Upper lobe of left lung (tissue), 6 donors: Measurements from ENCODE around the gene ZIC4. TPM values are rescaled to one million over a fixed set of nuclear protein-coding genes. Genes with fewer than 3 reads are reported as not detected.

Source experiments
- ATAC-seq, 2 donors: fragments of 200-7000 bp; cut with Tn5 transposase; one replicate each; pipeline ENCODE4 v1.9.1; 2022; ENCODE audit warnings: mild to moderate bottlenecking in 2 of 2, moderate library complexity in 2 of 2; ENCODE audit not compliant: low FRiP score in 2 of 2
- DNase-seq, 2 donors: peaks; one replicate each; pipeline ENCODE4 v3.0.0-alpha.2; 2019 to 2020
- H3K27ac ChIP-seq, 4 donors: fragments of 200-600 bp; sonication (generic); one replicate each; pipeline ENCODE4 v1.5.1; 2016 to 2019
- H3K27me3 ChIP-seq, 4 donors: fragments of 200-600 bp; sonication (generic); one replicate each; pipeline ENCODE4 v1.5.1; 2017 to 2019
- H3K36me3 ChIP-seq, 4 donors: fragments of 200-600 bp; sonication (generic); one replicate each; pipeline ENCODE4 v1.5.1; 2016 to 2019
- H3K4me1 ChIP-seq, 4 donors: fragments of 200-600 bp; sonication (generic); one replicate each; pipeline ENCODE4 v1.5.1; 2018 to 2019
- H3K4me3 ChIP-seq, 4 donors: fragments of 200-600 bp; sonication (generic); one replicate each; pipeline ENCODE4 v1.5.1; 2017 to 2019; ENCODE audit warnings: mild to moderate bottlenecking in 2 of 4, moderate library complexity in 1 of 4
- H3K9me3 ChIP-seq, 4 donors: fragments of 200-600 bp; sonication (generic); one replicate each; pipeline ENCODE4 v1.5.1; 2018 to 2019
- CTCF ChIP-seq, 6 experiments: fragments of 450-650 bp in 4 of 6; fragments of 200-600 bp in 2 of 6; sonication (generic) in 2 of 6; IDR thresholded peaks; one replicate each; pipeline ENCODE4 v1.5.1; 2016 to 2019; ENCODE audit warnings: antibody characterized with exemption in 6 of 6
- EP300 ChIP-seq, 4 donors: sonication (generic); formaldehyde crosslinking; IDR thresholded peaks; one replicate each; pipeline ENCODE4 v1.5.1; 2017; ENCODE audit warnings: antibody characterized with exemption in 4 of 4, control low read depth in 2 of 4
- POLR2A ChIP-seq, 4 donors: fragments of 450-650 bp; IDR thresholded peaks; one replicate each; pipeline ENCODE4 v1.5.1; 2016 to 2017; ENCODE audit warnings: antibody characterized with exemption in 4 of 4, mild to moderate bottlenecking in 2 of 4
- POLR2AphosphoS5 ChIP-seq, 2 donors: sonication (generic); formaldehyde crosslinking; IDR thresholded peaks; one replicate each; pipeline ENCODE4 v1.5.1; 2017; ENCODE audit warnings: antibody characterized with exemption in 2 of 2
- WGBS, 2 donors: methylation state at CpG; one replicate each; pipeline ENCODE4 v1.1.5; 2017 to 2018; 5-methylcytosine and 5-hydroxymethylcytosine counted together
- total RNA-seq, 6 donors: library from RNA; depleted of rRNA in 4 of 6; stranded (reverse); fragments of >200 nt in 4 of 6; gene quantifications; one replicate each; pipeline versions ENCODE4 v1.1.0 to v1.2.1, GENCODE V29; 2016 to 2021
- donor health status: DM: no; HTN: no; CAD: no; lungs with moderate emphysema.
- donor health status: DM: no; HTN: yes; CAD: no; lungs with severe emphysema.

The ZIC4 gene
- total RNA-seq, 6 donors from 2014 or later: not detected

GRCh38 chr3:147410116-147410525 is 3.8 kb upstream of the ZIC4 start:
- WGBS, 2 donors: 8 to 10% methylated on average over 9 to 31 of the region's 52 CpGs
- Histone ChIP-seq H3K36me3 (no peaks in the 10 kb centered on the region), H3K4me1 (peaks cover 21 to 42% (median 26%) of the 10 kb centered on the region in 4 donors), H3K4me3 (peak overlapping the region in 2 of 4 donors; percentile 31 to 38), H3K27ac (no peak overlapping the region), H3K27me3 (peaks cover 0 to 84% (median 54%) of the 10 kb centered on the region in 4 donors), H3K9me3 (no peaks in the 10 kb centered on the region)
- peak in 1 of 2 donors; percentile 82 for DNase-seq
- no peak for TF ChIP-seq POLR2A (IDR thresholded peaks at IDR 0.05)
- no peak for TF ChIP-seq CTCF (IDR thresholded peaks at IDR 0.05)
- no peak for TF ChIP-seq EP300 (IDR thresholded peaks at IDR 0.05)
- TF ChIP-seq POLR2AphosphoS5 (IDR thresholded peaks at IDR 0.05): no peak
- ATAC-seq: peak in 1 of 2 donors; percentile 19

DNA sequence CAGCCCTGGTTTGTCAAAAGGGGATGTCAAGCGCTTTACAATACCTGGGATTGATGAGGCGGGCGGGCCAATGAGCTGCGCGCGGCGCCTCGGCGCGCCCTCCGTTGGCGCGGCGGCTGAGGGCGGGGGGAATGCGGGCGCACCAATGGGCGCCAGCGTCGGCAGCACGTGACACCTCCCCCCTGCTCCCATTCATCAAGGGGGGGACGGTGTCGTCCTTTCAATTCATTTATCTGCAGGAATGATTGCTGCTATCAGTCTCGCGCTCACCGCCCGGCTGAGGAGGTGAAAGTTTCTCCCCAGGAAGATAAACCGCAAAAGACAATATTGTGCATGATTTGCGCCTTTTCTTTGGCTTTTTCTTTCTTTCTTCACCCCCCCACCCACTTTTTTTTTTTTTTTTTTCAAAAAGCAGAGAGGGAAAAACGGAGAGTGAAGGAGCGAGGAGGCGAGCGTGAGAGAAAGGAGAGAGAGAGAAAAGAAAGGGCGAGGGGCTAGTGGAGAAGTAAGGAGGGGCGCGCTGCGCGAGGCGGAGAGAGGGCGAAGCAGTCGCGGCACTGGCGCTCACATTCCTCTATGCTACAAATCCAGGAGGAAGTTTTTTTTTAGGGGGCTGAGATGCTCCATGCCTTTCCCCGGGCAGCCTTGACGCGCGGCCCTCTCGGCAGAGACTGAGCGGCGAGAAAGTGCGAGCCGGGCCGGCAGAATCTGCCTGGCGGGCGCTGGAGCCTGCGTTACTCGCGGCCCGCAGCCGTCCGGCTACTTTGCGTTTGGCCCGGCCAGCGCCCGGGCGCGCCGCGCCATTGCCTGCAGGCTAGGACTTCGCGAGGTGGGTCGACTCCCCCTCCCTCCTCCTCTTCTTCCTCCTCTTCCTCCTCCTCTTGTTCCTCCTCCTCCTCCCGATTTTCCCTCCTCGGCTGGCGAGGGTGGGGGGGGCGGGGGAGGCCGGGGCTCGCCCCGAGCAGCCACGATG is 3.1 kb upstream of the ZIC4 start, which contains the start of gene ZIC1:
ZIC1 (plus strand) TSS at position 223 of the 973 bp plus-strand sequence; CDS start at position 971, 748 bp downstream.
- Histone ChIP-seq H3K27me3 (peaks cover 0 to 88% (median 56%) of the 10 kb centered on the region in 4 donors), H3K9me3 (no peaks in the 10 kb centered on the region), H3K4me3 (peak within 1 kb of the TSS in 2 of 4 donors; percentile 31 to 38), H3K4me1 (peaks cover 21 to 42% (median 26%) of the 10 kb centered on the region in 4 donors), H3K27ac (no peak within 1 kb of the TSS), H3K36me3 (no peaks in the 10 kb centered on the region)
- ATAC-seq (no peak), DNase-seq (peak in 1 of 2 donors; percentile 80)
- TF ChIP-seq POLR2AphosphoS5 (IDR thresholded peaks at IDR 0.05): no peak
- no peak for TF ChIP-seq CTCF (IDR thresholded peaks at IDR 0.05)
- no peak for TF ChIP-seq EP300 (IDR thresholded peaks at IDR 0.05)
- no peak for TF ChIP-seq POLR2A (IDR thresholded peaks at IDR 0.05)
- WGBS, 2 donors: 12 to 13% methylated on average over 62 to 80 of the region's 80 CpGs

DNA sequence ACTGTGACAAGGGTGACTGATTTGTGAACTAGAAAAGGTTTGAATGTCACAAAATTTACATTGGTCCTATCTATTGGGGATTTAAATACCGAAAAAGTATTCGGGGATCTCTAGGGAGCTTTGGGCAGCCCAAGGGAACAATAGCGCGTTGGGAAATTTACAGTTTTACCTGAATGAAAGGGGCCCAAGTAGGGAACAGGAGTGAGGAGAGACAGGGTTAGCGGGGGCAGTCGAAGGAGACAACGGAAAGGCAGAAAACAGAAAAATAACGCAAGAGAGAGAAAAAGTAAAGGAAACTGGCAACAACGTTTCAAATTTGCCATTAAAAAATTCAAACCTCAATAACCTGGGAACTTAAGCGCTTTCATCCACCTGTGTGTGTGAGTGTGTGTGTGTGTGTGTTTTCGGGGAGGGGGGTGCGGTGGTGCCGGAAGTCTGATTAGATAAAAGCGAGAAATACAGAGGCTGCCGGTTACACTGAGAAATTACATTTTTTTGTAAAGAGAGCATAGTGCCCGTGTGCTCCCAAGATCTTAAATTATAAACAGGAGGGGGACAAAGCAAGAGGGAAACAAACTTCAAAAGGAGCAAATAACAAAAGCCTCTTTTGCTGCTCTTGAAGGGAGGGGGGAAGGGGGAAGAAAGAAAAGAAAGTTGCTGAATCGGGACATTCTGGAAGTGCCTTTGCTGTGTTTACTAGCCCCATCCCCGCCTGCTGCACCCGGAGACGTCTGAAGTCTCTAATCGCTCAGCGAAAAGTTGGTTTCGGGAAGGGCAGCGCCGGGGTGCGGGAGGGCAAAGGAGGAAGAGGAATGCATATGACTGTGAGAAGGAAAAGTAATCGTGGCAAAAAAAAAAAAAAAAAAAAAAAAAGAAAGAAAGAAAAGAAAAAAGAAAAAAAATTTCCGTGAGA is 2.1 kb upstream of the ZIC4 start:
- Histone ChIP-seq H3K27me3 (peaks cover 0 to 92% (median 56%) of the 10 kb centered on the region in 4 donors), H3K4me3 (no peak overlapping the region), H3K9me3 (no peaks in the 10 kb centered on the region), H3K27ac (no peak overlapping the region), H3K4me1 (peaks cover 18 to 39% (median 25%) of the 10 kb centered on the region in 4 donors), H3K36me3 (no peaks in the 10 kb centered on the region)
- WGBS, 2 donors: 19% methylated on average over 28 of the region's 28 CpGs
- TF ChIP-seq POLR2A (IDR thresholded peaks at IDR 0.05) (no peak), CTCF (IDR thresholded peaks at IDR 0.05) (no peak), EP300 (IDR thresholded peaks at IDR 0.05) (no peak), POLR2AphosphoS5 (IDR thresholded peaks at IDR 0.05) (no peak)
- ATAC-seq (no peak), DNase-seq (no peak)

- H3K27me3 ChIP-seq: peaks cover 0 to 84% (median 52%) of the 10 kb centered on the region in 4 donors
- H3K9me3 ChIP-seq: no peaks in the 10 kb centered on the region
- H3K27ac ChIP-seq: no peak overlapping the region
- TF ChIP-seq CTCF (IDR thresholded peaks at IDR 0.05): no peak
- no peak for TF ChIP-seq POLR2A (IDR thresholded peaks at IDR 0.05)
- no peak for TF ChIP-seq EP300 (IDR thresholded peaks at IDR 0.05)
- no peak for TF ChIP-seq POLR2AphosphoS5 (IDR thresholded peaks at IDR 0.05)
- no peaks in the 10 kb centered on the region for H3K36me3 ChIP-seq
- WGBS, 2 donors: 18 to 19% methylated on average over 27 of the region's 27 CpGs
- no peak for DNase-seq
- ATAC-seq: no peak
- no peak overlapping the region for H3K4me3 ChIP-seq
- peaks cover 18 to 31% (median 21%) of the 10 kb centered on the region in 4 donors for H3K4me1 ChIP-seq
These were observed 1.3 kb upstream of the ZIC4 start for GRCh38 chr3:147407498-147408187.
